Mucosa of stomach (tissue), 1 donor: ENCODE results near the gene CCDC154.

ENCODE experiments used
- H3K27me3 ChIP-seq: one replicate; pipeline ENCODE4 v1.7.0; 2013; ENCODE audit warnings: mild to moderate bottlenecking, low read length; ENCODE audit not compliant: control insufficient read depth, insufficient read depth
- H3K36me3 ChIP-seq: one replicate; pipeline ENCODE4 v1.7.0; 2013; ENCODE audit warnings: low read length; ENCODE audit not compliant: control insufficient read depth, insufficient read depth
- H3K4me1 ChIP-seq: one replicate; pipeline ENCODE4 v1.7.0; 2013; ENCODE audit warnings: mild to moderate bottlenecking, low read length; ENCODE audit not compliant: control insufficient read depth, insufficient read depth
- H3K4me3 ChIP-seq: one replicate; pipeline ENCODE4 v1.7.0; 2013; ENCODE audit warnings: low read length
- H3K9ac ChIP-seq: one replicate; pipeline ENCODE4 v1.7.0; 2013; ENCODE audit warnings: mild to moderate bottlenecking, low read length, moderate library complexity
- H3K9me3 ChIP-seq: one replicate; pipeline ENCODE4 v1.7.0; 2013; ENCODE audit warnings: mild to moderate bottlenecking, low read length, moderate library complexity; ENCODE audit not compliant: control insufficient read depth
- donor health status: Pancreatic carcinoma.

CCDC154 gene

GRCh38 chr16:1395444-1396031 lies 48.8 kb downstream of the CCDC154 start:
- no peaks in the 10 kb centered on the region for H3K4me1 ChIP-seq
- no peaks in the 10 kb centered on the region for H3K9me3 ChIP-seq
- H3K27me3 ChIP-seq = no peaks in the 10 kb centered on the region
- H3K36me3 ChIP-seq = no peaks in the 10 kb centered on the region
- no peak overlapping the region for H3K9ac ChIP-seq
- no peak overlapping the region for H3K4me3 ChIP-seq

GRCh38 chr16:1394367-1394951 lies 49.9 kb downstream of the CCDC154 start:
- Histone ChIP-seq H3K9me3 (no peaks in the 10 kb centered on the region), H3K4me3 (no peak overlapping the region), H3K9ac (no peak overlapping the region), H3K27me3 (no peaks in the 10 kb centered on the region), H3K4me1 (no peaks in the 10 kb centered on the region), H3K36me3 (peaks cover 4% of the 10 kb centered on the region)

GRCh38 chr16:1393613-1394176 lies 50.7 kb downstream of the CCDC154 start:
- Histone ChIP-seq H3K9ac (no peak overlapping the region), H3K36me3 (peaks cover 4% of the 10 kb centered on the region), H3K4me3 (no peak overlapping the region)

GRCh38 chr16:1392826-1393225 lies 51.5 kb downstream of the CCDC154 start:
- no peaks in the 10 kb centered on the region for H3K4me1 ChIP-seq
- no peaks in the 10 kb centered on the region for H3K27me3 ChIP-seq
- H3K9me3 ChIP-seq = no peaks in the 10 kb centered on the region
- peaks cover 4% of the 10 kb centered on the region for H3K36me3 ChIP-seq
- no peak overlapping the region for H3K9ac ChIP-seq
- H3K4me3 ChIP-seq = no peak overlapping the region

More at GRCh38 chr16:1393613-1394176, 50.7 kb downstream of the CCDC154 start:
- no peaks in the 10 kb centered on the region for H3K4me1 ChIP-seq
- H3K27me3 ChIP-seq = no peaks in the 10 kb centered on the region
- no peaks in the 10 kb centered on the region for H3K9me3 ChIP-seq

- Histone ChIP-seq H3K36me3 (peaks cover 4% of the 10 kb centered on the region), H3K4me1 (no peaks in the 10 kb centered on the region), H3K9me3 (no peaks in the 10 kb centered on the region), H3K4me3 (no peak overlapping the region), H3K9ac (no peak overlapping the region), H3K27me3 (no peaks in the 10 kb centered on the region)
Measured at GRCh38 chr16:1390239-1390779, 54.0 kb downstream of the CCDC154 start.

GRCh38 chr16:1389762-1390161 lies 54.6 kb downstream of the CCDC154 start:
- H3K36me3 ChIP-seq = peaks cover 4% of the 10 kb centered on the region
- H3K4me3 ChIP-seq = no peak overlapping the region
- no peaks in the 10 kb centered on the region for H3K27me3 ChIP-seq
- H3K9ac ChIP-seq = no peak overlapping the region
- no peaks in the 10 kb centered on the region for H3K4me1 ChIP-seq
- no peaks in the 10 kb centered on the region for H3K9me3 ChIP-seq

GRCh38 chr16:1387331-1387730 lies 57.0 kb downstream of the CCDC154 start:
- Histone ChIP-seq H3K4me1 (no peaks in the 10 kb centered on the region), H3K36me3 (peaks cover 4% of the 10 kb centered on the region), H3K9me3 (no peaks in the 10 kb centered on the region)

GRCh38 chr16:1385232-1385631 lies 59.1 kb downstream of the CCDC154 start:
- Histone ChIP-seq H3K9ac (no peak overlapping the region), H3K36me3 (peaks cover 4% of the 10 kb centered on the region), H3K27me3 (no peaks in the 10 kb centered on the region), H3K4me1 (no peaks in the 10 kb centered on the region), H3K9me3 (no peaks in the 10 kb centered on the region), H3K4me3 (no peak overlapping the region)

More at GRCh38 chr16:1387331-1387730, 57.0 kb downstream of the CCDC154 start:
- no peak overlapping the region for H3K4me3 ChIP-seq
- no peaks in the 10 kb centered on the region for H3K27me3 ChIP-seq
- H3K9ac ChIP-seq = no peak overlapping the region
